ENCODE results near the gene MTHFSD. TPM values are rescaled to one million over a fixed set of nuclear protein-coding genes. Genes with fewer than 3 reads are reported as not detected.

MTHFSD gene
- total and polyA plus RNA-seq, 10 of the 15 experiments (the other 5 are each of a cell fraction or from before 2014, with no cell fraction given) = 2.2 to 24.5 (median 18.1) TPM

GRCh38 chr16:86538196-86538780 is 16.7 kb downstream of the MTHFSD start (continued):
- no peak for TF ChIP-seq ETV6 (conservative IDR thresholded peaks at IDR 0.05 in 1 of 2, IDR thresholded peaks at IDR 0.05 in 1 of 2; ENCODE audit: borderline replicate concordance in 1 of 2, low read depth in 1 of 2)
- TF ChIP-seq NFIC (IDR thresholded peaks at IDR 0.05; ENCODE audit: low read depth, low read length) = no peak
- TF ChIP-seq SKIL (IDR thresholded peaks at IDR 0.05; ENCODE audit: low read depth, poor library complexity, severe bottlenecking) = no peak
- TF ChIP-seq SPI1 (IDR thresholded peaks at IDR 0.05; ENCODE audit: borderline replicate concordance, insufficient read depth, low read depth, low read length) = no peak

DNA sequence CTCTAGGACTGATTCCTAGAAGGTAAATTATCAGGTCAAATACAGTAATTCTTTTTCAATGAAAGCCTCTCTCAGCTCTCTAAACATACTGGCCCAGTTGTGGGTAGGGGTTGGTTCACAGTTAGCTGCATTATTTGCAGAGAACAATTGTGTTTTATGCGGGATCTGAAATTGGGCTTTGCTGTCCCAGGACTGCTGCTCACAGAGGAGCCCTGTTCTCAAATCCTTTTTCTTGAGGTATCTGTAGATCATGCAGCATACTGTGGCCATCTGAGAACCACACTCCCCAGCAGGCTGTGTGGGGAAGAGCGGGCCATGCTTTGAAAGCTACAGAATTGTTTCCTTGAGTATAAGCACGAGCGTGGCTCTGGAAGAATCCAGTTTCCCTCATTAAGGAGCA is 17.5 kb downstream of the MTHFSD start:
- POLR2A ChIA-PET = no interaction called here
- H3K27me3 ChIP-seq (replicated peaks in 1 of 2; ENCODE audit: control insufficient read depth in 2 of 2, insufficient read depth in 2 of 2, low read length in 1 of 2) = no peaks in the 10 kb centered on the region

More for the DNA sequence above, 17.5 kb downstream of the MTHFSD start:
- FAIRE-seq (no peak), ATAC-seq (no peak), DNase-seq (ENCODE audit: low read depth, low spot score) (no peak)
- ChIA-PET RAD21 (ENCODE audit: unreplicated experiment) (no interaction called here), SMC1A (ENCODE audit: uncharacterized antibody, unreplicated experiment) (no interaction called here), CTCF (no interaction called here)
- no peaks in the 10 kb centered on the region for H3K4me1 ChIP-seq (ENCODE audit: control insufficient read depth, insufficient read depth, low read length)
- H4K20me1 ChIP-seq (ENCODE audit: control insufficient read depth, insufficient read depth) = no peaks in the 10 kb centered on the region; the same call in 1 of the 2 replicates
- peaks cover 5 to 18% of the 10 kb centered on the region in 2 experiments for H3K36me3 ChIP-seq (ENCODE audit: control insufficient read depth in 2 of 2, insufficient read depth in 2 of 2, low read length in 1 of 2)
- H3K79me2 ChIP-seq (ENCODE audit: control insufficient read depth, insufficient read depth, low read length) = no peaks in the 10 kb centered on the region
- WGBS (ENCODE audit: insufficient coverage, insufficient replicate concordance, low lambda C conversion rate, missing lambda C conversion rate) = 98% methylated on average over 4 of the region's 4 CpGs
- intact Hi-C loops (cut with micrococcal nuclease; ENCODE audit: unreplicated experiment) = no loop called here
- in situ Hi-C loops (cut with MboI) = no loop called here
- no peak overlapping the region for H2AFZ ChIP-seq (ENCODE audit: control insufficient read depth, low read depth, low read length)
- H3K27ac ChIP-seq (ENCODE audit: control insufficient read depth, insufficient read depth) = no peak overlapping the region
- no peak overlapping the region for H3K4me2 ChIP-seq (ENCODE audit: control insufficient read depth, insufficient read depth)
- no TSS peak for BruUV-seq (replicated peaks)
- H3K9me3 ChIP-seq (replicated peaks; ENCODE audit: control insufficient read depth, insufficient read depth, low read length) = no peaks in the 10 kb centered on the region
- H3K9ac ChIP-seq (ENCODE audit: control insufficient read depth, insufficient read depth, low read length) = no peak overlapping the region
- TF ChIP-seq ASH2L (IDR thresholded peaks at IDR 0.05; ENCODE audit: borderline replicate concordance, low read depth) (no peak), EZH2 (IDR thresholded peaks at IDR 0.05; ENCODE audit: borderline replicate concordance, control insufficient read depth, low read depth, low read length) (no peak), E2F8 (IDR thresholded peaks at IDR 0.05; ENCODE audit: low read depth, partially characterized antibody) (no peak), SIX5 (IDR thresholded peaks at IDR 0.05; ENCODE audit: low read depth, low read length, severe bottlenecking) (no peak), SMAD1 (IDR thresholded peaks at IDR 0.05; ENCODE audit: low read depth, partially characterized antibody) (no peak), PML (IDR thresholded peaks at IDR 0.05; ENCODE audit: low read length) (no peak)
- H3K4me3 ChIP-seq = no peak overlapping the region

All from GM12878 (cell line).